ENCODE measurements around the gene SYP.

Gene SYP

GRCh38 chrX:49166914-49167739 lies 32.9 kb downstream of the SYP start:
- peak overlapping the region; percentile 47 for H3K4me3 ChIP-seq (ENCODE audit: low read depth, low read length)
- TF ChIP-seq CTCF (IDR thresholded peaks at IDR 0.05; ENCODE audit: low read depth, low read length, missing control alignments) = no peak
- peak; percentile 49 for DNase-seq
- peak overlapping the region; percentile 70 for H3K27ac ChIP-seq
- in situ Hi-C loops (cut with HindIII; ENCODE audit: low pct_ligation_motif_present, low sequenced_read_pairs) = no loop called here
- H3K36me3 ChIP-seq (replicated peaks) = no peaks in the 10 kb centered on the region
- H3K27me3 ChIP-seq (replicated peaks) = no peaks in the 10 kb centered on the region

- in situ Hi-C loops (cut with HindIII; ENCODE audit: low pct_ligation_motif_present, low sequenced_read_pairs) = no loop called here
- peak overlapping the region; percentile 47 for H3K4me3 ChIP-seq (ENCODE audit: low read depth, low read length)
- DNase-seq = peak; percentile 58
- peak overlapping the region; percentile 70 for H3K27ac ChIP-seq
- H3K36me3 ChIP-seq (replicated peaks) = no peaks in the 10 kb centered on the region
- TF ChIP-seq CTCF (IDR thresholded peaks at IDR 0.05; ENCODE audit: low read depth, low read length, missing control alignments) = peak; percentile 24
- H3K27me3 ChIP-seq (replicated peaks) = no peaks in the 10 kb centered on the region
Measured at GRCh38 chrX:49165901-49166881, 33.8 kb downstream of the SYP start.

GRCh38 chrX:49164589-49165360 lies 35.2 kb downstream of the SYP start:
- in situ Hi-C loops (cut with HindIII; ENCODE audit: low pct_ligation_motif_present, low sequenced_read_pairs) = no loop called here
- Histone ChIP-seq H3K36me3 (replicated peaks) (no peaks in the 10 kb centered on the region), H3K27ac (no peak overlapping the region), H3K4me3 (ENCODE audit: low read depth, low read length) (no peak overlapping the region), H3K27me3 (replicated peaks) (no peaks in the 10 kb centered on the region)
- no peak for DNase-seq
- TF ChIP-seq CTCF (IDR thresholded peaks at IDR 0.05; ENCODE audit: low read depth, low read length, missing control alignments) = no peak

GRCh38 chrX:49163555-49164419 lies 36.2 kb downstream of the SYP start:
- peak overlapping the region; percentile 90 for H3K27ac ChIP-seq
- no peaks in the 10 kb centered on the region for H3K27me3 ChIP-seq (replicated peaks)
- peak; percentile 64 for DNase-seq
- peak; percentile 33 for TF ChIP-seq CTCF (IDR thresholded peaks at IDR 0.05; ENCODE audit: low read depth, low read length, missing control alignments)
- in situ Hi-C loops (cut with HindIII; ENCODE audit: low pct_ligation_motif_present, low sequenced_read_pairs) = no loop called here
- peak overlapping the region; percentile 47 for H3K4me3 ChIP-seq (ENCODE audit: low read depth, low read length)
- no peaks in the 10 kb centered on the region for H3K36me3 ChIP-seq (replicated peaks)

GRCh38 chrX:49162620-49163019 lies 37.4 kb downstream of the SYP start, which contains the start of gene MAGIX:
Gene MAGIX, plus strand, starts transcription at chrX:49162758. Its CDS starts 132 bp downstream, at chrX:49162890.
- no peak for DNase-seq
- H3K27me3 ChIP-seq (replicated peaks) = no peaks in the 10 kb centered on the region
- in situ Hi-C loops (cut with HindIII; ENCODE audit: low pct_ligation_motif_present, low sequenced_read_pairs) = no loop called here
- no peak for TF ChIP-seq CTCF (IDR thresholded peaks at IDR 0.05; ENCODE audit: low read depth, low read length, missing control alignments)
- peak within 1 kb of the TSS; percentile 47 for H3K4me3 ChIP-seq (ENCODE audit: low read depth, low read length)
- no peaks in the 10 kb centered on the region for H3K36me3 ChIP-seq (replicated peaks)
- peak within 1 kb of the TSS; percentile 90 for H3K27ac ChIP-seq

Measured in brain microvascular endothelial cell (primary cell).